Cardiac fibroblast (primary cell): ENCODE data around the gene THADA.
A peak's percentile ranks its signal among the peaks of the same experiment; 100 is the strongest.

ENCODE experiments used
- DNase-seq, 2 donors: peaks; one replicate each; pipeline versions ENCODE4 v3.0.0 to v3.0.0-alpha.2; 2010; ENCODE audit warnings: low read depth in 2 of 2
- H3K4me3 ChIP-seq, 2 donors: replicated peaks in 1 of 2; 1 replicate in 1 of 2; 2 replicates in 1 of 2; pipeline ENCODE4 v1.5.1; 2011; ENCODE audit warnings: low read depth in 2 of 2, low read length in 2 of 2, mild to moderate bottlenecking in 2 of 2, moderate library complexity in 1 of 2
- TF ChIP-seq, protein P1 (sequence below): IDR thresholded peaks from one replicate; pipeline ENCODE4 v1.5.1; 2011; ENCODE audit warnings: low read depth, mild to moderate bottlenecking, low read length, inconsistent platforms

The THADA gene

DNA sequence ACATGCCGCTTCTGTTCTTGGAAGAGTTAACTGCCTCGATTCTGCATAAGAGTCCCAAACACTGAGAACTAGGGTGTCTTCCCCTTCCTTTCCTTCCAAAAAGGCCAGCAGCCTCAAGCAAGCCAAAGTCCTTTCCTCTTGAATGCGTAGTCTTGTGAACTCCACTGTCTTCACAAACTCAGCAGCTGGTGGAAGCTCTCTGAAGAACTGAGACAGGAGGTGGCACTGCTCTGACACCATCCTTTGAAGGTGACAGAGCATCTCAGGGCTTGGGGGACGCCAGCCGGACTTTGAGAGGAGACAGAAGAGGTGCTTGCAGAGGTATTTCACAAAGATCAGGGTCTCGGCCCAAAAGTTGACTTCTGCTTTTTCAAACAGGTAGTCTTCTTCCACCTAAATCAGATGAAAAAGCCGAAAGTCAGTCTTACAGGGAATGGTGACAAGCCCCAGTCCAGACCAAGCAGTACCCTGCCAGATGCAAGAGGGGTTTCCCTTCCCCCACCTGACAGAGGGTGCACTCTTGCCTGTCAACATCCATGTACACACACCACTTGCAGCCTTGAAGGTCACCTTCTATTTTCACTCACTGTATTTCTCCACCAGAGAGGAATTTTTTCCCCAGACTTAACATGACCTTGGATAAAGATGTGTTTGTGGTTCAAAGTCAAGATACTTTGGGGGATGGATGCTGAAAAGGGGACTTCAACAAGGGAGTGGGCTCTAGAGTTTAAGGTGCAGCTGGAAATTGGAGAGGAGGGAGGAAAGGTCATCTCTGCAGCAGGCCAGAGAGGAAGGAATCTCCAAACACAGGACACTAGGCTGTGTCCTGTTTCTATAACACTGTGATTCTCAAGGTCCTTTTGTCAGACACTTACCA, 364.6 kb downstream of the THADA start:
- H3K4me3 ChIP-seq, result no peak overlapping the region
- TF ChIP-seq, protein P1, sequence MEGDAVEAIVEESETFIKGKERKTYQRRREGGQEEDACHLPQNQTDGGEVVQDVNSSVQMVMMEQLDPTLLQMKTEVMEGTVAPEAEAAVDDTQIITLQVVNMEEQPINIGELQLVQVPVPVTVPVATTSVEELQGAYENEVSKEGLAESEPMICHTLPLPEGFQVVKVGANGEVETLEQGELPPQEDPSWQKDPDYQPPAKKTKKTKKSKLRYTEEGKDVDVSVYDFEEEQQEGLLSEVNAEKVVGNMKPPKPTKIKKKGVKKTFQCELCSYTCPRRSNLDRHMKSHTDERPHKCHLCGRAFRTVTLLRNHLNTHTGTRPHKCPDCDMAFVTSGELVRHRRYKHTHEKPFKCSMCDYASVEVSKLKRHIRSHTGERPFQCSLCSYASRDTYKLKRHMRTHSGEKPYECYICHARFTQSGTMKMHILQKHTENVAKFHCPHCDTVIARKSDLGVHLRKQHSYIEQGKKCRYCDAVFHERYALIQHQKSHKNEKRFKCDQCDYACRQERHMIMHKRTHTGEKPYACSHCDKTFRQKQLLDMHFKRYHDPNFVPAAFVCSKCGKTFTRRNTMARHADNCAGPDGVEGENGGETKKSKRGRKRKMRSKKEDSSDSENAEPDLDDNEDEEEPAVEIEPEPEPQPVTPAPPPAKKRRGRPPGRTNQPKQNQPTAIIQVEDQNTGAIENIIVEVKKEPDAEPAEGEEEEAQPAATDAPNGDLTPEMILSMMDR, result no peak
- no peak for DNase-seq

DNA sequence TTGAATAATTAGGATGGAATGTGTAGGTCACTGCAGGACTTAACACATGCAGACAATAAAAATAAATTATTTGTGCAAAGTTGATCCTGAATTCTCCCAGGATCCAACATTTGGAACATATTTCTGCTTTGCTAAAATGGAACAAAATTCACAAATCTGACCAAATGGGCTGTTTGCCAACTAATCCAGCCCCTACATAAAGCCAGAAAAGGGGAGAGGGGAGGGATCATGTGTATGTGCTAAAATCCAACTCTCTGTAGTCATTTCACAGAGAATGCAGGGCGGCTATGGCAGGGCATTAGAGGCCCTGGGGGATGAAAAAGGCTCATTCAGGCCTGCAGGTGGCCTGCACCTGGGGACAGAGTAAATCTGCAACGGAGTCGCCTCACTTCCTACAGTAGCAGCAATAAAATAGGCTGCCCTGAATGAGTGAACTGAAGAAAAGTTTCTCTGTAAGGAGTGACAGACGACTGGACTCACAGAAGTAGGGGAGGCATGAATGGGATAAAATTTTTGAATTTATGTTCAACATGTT, 365.4 kb downstream of the THADA start:
- DNase-seq, result no peak
- TF ChIP-seq, protein P1, result no peak
- no peak overlapping the region for H3K4me3 ChIP-seq

DNA sequence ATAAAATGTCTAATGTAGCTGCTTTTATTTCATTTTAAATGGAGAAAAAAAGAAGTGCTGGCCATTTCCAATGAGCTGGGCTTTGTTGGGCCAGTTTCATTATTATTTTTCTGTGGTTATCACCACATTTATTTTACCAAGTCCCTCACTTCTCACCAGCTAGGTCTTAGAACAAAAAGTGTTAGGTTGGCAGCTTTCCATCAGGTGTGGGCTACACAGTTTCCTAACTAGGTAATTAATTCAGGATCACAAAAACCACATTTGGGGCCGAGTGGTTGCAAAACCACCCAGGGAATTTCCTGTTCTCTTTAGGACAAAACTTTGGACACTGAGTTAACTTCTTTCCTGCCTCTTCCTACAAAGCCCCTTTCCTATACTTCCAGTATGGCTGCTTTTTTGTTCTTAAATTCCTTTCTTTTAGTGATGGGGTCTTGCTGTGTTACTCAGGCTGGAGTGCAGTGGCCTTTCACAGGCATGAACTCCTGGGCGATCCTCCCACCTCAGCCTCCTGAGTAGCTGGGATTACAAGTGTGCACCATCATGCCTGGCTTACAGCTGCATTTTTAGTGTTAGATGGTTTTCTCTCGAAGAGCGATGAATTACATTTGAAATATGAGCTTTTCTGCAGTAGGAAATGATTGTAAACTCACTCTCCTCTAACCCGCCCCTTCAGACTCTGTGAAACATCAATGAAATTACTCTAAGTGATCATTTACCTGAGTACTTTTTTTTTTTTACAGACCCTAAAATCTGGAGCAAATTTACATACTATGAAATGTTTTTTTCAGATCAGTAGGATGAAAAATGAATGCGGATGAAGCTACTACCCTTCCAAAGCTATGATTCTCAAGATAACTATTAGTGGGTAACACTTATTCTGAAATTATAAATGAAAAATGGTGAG, 366.8 kb downstream of the THADA start:
- DNase-seq, result peak; percentile 23 to 42
- TF ChIP-seq, protein P1, result no peak
- H3K4me3 ChIP-seq, result no peak overlapping the region

DNA sequence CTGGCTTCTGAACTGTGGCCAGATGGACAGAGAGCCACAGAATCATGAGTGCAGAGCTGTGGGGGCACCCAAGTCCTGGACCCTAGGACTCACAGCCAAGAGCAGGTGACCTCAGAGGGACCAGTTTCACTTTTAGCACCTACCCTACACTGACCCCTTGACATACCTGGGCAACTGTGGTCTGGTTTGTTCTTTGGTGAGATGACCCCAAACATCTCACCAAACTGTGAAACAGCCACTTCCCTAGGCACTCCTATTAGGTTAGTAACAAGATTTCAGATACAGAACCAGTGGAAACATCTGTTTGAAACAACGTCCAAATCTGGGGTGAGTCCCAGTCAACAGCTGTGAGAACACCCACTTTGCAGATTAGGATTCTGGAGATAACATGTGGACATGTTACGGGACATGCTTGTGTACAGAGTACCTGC, 367.5 kb downstream of the THADA start:
- peak in 1 of 2 donors; percentile 17 for DNase-seq
- TF ChIP-seq, protein P1, result no peak
- no peak overlapping the region for H3K4me3 ChIP-seq

DNA sequence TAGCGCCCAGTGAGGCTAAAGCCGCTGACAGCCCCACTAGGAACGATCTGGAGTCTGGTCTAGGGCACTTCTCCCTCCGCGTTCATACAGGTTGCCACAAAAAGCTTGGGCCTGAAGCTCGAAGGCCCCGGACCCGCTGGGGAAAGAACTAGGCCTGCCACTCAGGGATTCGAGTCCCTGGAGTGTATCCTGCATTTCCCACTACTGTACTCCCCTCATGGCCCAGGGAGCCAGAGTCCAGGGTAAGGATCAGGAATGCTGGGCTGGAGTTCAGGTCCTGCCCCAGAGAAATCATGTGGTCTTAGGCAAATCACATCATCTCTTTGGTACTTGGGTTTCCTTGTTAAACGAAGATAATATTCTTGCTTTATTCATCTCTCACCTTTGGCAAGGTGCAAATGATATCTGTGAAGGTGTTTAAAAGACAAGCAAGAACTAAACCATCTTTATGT, 368.0 kb downstream of the THADA start:
- TF ChIP-seq, protein P1, result no peak
- peak overlapping the region; percentile 73 to 78 for H3K4me3 ChIP-seq
- DNase-seq, result no peak

DNA sequence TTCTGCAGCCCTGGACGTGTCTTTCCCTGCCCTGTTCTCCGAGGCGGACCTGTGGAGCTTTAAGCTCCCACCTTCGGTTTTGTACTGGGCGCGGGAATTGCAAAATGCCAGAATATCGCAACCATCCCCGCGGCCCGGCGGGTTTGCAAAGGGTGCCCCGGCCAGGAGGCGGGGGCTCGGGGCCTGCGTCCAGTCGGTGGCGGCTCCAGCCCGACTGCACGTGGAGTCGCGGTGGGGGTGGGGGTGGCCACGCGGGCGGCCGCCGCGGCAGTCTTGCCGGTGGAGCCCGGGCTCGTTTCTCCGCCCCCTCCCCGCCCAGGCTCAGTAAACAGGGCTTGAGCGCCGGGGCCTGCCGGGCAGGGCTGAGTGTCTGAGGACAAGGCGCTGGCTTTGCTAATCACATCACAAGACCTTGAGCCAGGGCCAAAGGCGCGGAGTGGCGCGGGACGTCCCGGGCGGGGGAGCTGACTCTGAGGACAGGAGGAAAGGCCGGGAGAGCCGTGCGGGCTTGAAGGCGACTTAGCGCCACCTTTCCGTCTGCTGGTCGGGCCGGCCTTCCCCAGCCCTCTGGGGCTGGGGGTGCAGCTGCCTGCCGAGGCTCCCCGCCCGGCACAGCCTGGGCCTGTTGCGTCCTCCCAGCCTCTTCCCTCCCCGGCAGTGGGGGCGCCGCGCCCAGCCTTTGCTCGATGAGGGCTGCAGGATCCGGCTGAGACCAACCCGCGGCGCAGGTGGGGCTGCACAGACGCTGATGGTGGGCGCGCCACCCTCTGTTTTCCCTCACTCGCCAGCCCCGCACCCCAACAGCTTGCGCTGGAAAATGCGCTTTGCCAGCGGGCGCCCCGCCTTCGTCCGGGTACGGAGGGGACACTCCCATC, 368.6 kb downstream of the THADA start:
- peak overlapping the region; percentile 73 to 78 for H3K4me3 ChIP-seq
- DNase-seq, result peak; percentile 86 to 95
- TF ChIP-seq, protein P1, result peak; percentile 22
